HFFc6 (cell line): ENCODE data around the gene CCSER2. TPM values are rescaled to one million over a fixed set of nuclear protein-coding genes. Genes with fewer than 3 reads are reported as not detected.
"Not testable (repeated sequence)": the region's sequence is repeated elsewhere in the genome, so short reads cannot be mapped to it uniquely, and the experiment has no call there.

Source experiments
- DNase-seq: peaks from one replicate; pipeline ENCODE4 v3.0.0-alpha.2; 2018
- H3K27ac Mint-ChIP-seq: 2 replicates; pipeline ENCODE4 v1.8.0; 2020; ENCODE audit warnings: mild to moderate bottlenecking, mixed read lengths
- H3K27me3 Mint-ChIP-seq: 2 replicates; pipeline ENCODE4 v1.8.0; 2021; ENCODE audit warnings: mild to moderate bottlenecking, moderate library complexity, mixed read lengths; ENCODE audit not compliant: insufficient read depth
- H3K36me3 Mint-ChIP-seq: 2 replicates; pipeline ENCODE4 v1.8.0; 2021; ENCODE audit warnings: low read depth, mixed read lengths
- H3K4me1 Mint-ChIP-seq: 2 replicates; pipeline ENCODE4 v1.8.0; 2020; ENCODE audit warnings: low read depth, mixed read lengths
- H3K4me3 Mint-ChIP-seq: 2 replicates; pipeline ENCODE4 v1.8.0; 2020; ENCODE audit warnings: mild to moderate bottlenecking, moderate library complexity, mixed read lengths
- H3K9me3 Mint-ChIP-seq: 2 replicates; pipeline ENCODE4 v1.8.0; 2020; ENCODE audit warnings: mild to moderate bottlenecking, mixed read lengths
- CTCF ChIP-seq: fragments of 200-600 bp; sonication (generic); IDR thresholded peaks from 2 replicates; pipeline ENCODE4 v1.5.0; 2021; ENCODE audit warnings: antibody characterized with exemption, mild to moderate bottlenecking
- total RNA-seq, 6 experiments: library from RNA; stranded (reverse); fragmentation: NEBNext Ultra II Directional; extraction: Animal tissue kit (Norgen Biotek cat#: 25700); gene quantifications; 2 replicates in 1 of 6; 3 replicates in 5 of 6; pipeline ENCODE4 v1.2.3, GENCODE V29; 2021

CCSER2 gene
- total RNA-seq, 6 experiments from 2014 or later: 36.1 to 46.9 (median 43.0) TPM

DNA sequence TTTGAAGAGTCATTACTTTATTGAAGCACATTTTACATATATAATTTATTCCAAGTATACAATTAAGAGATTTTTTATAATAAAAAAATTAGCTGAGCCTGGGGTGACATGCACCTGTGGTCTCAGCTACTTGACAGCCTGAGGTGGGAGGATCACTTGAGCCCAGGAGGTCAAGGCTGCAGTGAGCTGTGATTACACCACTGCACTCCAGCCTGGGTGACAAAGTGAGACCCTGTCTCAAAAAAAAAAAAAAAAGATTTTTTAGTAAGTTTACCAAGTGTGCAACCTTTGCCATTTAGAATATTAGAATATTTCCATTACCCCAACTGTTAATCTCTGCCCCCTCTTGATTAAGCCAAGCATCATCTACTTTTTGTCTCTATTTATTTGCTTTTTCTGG lies 196.0 kb downstream of the CCSER2 start:
- Mint-ChIP-seq H3K27ac (no peak overlapping the region), H3K9me3 (peaks cover 10% of the 10 kb centered on the region), H3K36me3 (peaks cover 16% of the 10 kb centered on the region), H3K4me3 (no peak overlapping the region), H3K27me3 (no peaks in the 10 kb centered on the region; the same call in 1 of the 2 replicates), H3K4me1 (peaks cover 16% of the 10 kb centered on the region)
- no peak for TF ChIP-seq CTCF
- DNase-seq: no peak

DNA sequence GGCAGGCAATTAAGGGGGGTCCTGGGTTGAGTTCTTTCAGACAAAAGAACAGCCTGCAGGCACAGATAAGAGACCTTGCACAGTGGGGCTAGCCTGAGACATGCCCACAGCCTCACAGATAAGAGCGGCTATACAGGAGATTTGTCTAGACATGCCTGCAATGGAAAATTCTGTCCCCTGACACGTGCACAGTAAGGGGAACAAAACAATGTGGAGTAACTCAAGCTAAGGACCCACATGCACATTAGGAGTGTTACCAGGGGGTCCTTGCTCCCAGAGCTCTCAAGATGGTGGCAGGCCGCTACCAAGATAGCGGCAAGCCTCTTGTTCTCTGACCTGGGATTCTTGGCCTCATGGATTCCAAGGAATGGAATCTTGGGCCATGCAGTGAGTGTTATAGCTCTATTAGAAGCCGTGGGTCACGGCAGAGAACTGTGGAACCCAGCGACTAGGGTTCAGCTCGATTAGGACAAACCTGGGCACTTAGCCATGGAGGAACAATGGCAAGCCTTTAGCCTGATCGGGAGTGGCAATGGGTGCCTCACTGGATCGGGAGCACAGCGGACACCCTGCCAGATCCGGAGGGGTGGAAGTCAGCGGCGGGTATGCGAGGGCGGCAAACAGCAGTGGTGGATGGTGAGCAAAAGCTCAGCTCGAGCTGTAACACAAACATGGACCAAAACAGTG lies 196.9 kb downstream of the CCSER2 start:
- no peak for TF ChIP-seq CTCF
- no peak overlapping the region for H3K27ac Mint-ChIP-seq
- peaks cover 16% of the 10 kb centered on the region for H3K4me1 Mint-ChIP-seq
- peaks cover 10% of the 10 kb centered on the region for H3K9me3 Mint-ChIP-seq
- peaks cover 16% of the 10 kb centered on the region for H3K36me3 Mint-ChIP-seq
- DNase-seq: no peak
- H3K4me3 Mint-ChIP-seq: no peak overlapping the region
- H3K27me3 Mint-ChIP-seq: peaks cover 2% of the 10 kb centered on the region

- H3K27me3 Mint-ChIP-seq, H3K4me3 Mint-ChIP-seq, DNase-seq, H3K27ac Mint-ChIP-seq: not testable (repeated sequence)
- Mint-ChIP-seq H3K9me3 (peaks cover 10% of the 10 kb centered on the region), H3K36me3 (peaks cover 16% of the 10 kb centered on the region), H3K4me1 (peaks cover 16% of the 10 kb centered on the region)
Measured at GRCh38 chr10:84525807-84526182, 197.4 kb downstream of the CCSER2 start.

- H3K27ac Mint-ChIP-seq, DNase-seq, H3K4me3 Mint-ChIP-seq, H3K27me3 Mint-ChIP-seq: not testable (repeated sequence)
- peaks cover 10% of the 10 kb centered on the region for H3K9me3 Mint-ChIP-seq
- peaks cover 27% of the 10 kb centered on the region for H3K4me1 Mint-ChIP-seq
- peaks cover 16% of the 10 kb centered on the region for H3K36me3 Mint-ChIP-seq
Measured at GRCh38 chr10:84527386-84527785, 199.0 kb downstream of the CCSER2 start.

DNA sequence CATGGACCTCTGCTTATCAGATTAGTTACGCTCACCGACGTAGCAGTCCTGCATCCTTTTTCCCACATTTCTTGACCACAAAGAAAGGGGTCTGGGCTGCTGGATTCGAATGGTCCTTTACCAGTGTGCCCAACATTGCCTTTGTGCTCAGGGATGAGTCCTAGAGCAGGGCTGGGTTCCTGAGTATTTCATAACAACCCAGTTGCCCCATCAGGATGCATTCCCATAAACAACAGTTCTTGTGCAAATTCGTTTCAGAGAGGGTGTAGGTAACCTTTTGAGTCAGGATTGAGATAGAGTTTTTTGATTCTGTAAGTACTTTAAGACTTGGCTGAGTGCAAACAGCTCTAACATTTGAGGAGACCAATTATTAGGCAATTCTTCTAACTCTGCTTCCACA lies 200.1 kb downstream of the CCSER2 start:
- not testable (repeated sequence) for DNase-seq, H3K27ac Mint-ChIP-seq, H3K27me3 Mint-ChIP-seq, H3K4me3 Mint-ChIP-seq
- H3K36me3 Mint-ChIP-seq: peaks cover 16% of the 10 kb centered on the region
- H3K4me1 Mint-ChIP-seq: peaks cover 16% of the 10 kb centered on the region
- H3K9me3 Mint-ChIP-seq: peaks cover 10% of the 10 kb centered on the region

GRCh38 chr10:84530724-84531325 lies 202.4 kb downstream of the CCSER2 start:
- H3K4me1 Mint-ChIP-seq: peaks cover 29% of the 10 kb centered on the region

More at GRCh38 chr10:84530724-84531325, 202.4 kb downstream of the CCSER2 start:
- H3K27ac Mint-ChIP-seq: no peak overlapping the region
- TF ChIP-seq CTCF: no peak
- H3K9me3 Mint-ChIP-seq: peaks cover 5% of the 10 kb centered on the region
- H3K27me3 Mint-ChIP-seq: peaks cover 4% of the 10 kb centered on the region
- H3K4me3 Mint-ChIP-seq: no peak overlapping the region
- H3K36me3 Mint-ChIP-seq: peaks cover 5% of the 10 kb centered on the region
- no peak for DNase-seq
